NCI-H2196 treated with DMSO at 0.1 percent for 48 hours (cell line): ENCODE data around the gene TRPM3.

Experiments used
- DNase-seq: peaks from one replicate; lab custom pipeline; 2025; ENCODE audit not compliant: unreplicated experiment; lab: John Stamatoyannopoulos, UW

TRPM3 gene

GRCh38 chr9:70950270-70950669, 171.2 kb downstream of the TRPM3 start:
- no peak for DNase-seq

- DNase-seq: no peak
These were observed 172.2 kb downstream of the TRPM3 start for GRCh38 chr9:70949239-70949638.

GRCh38 chr9:70948744-70949143, 172.7 kb downstream of the TRPM3 start:
- DNase-seq: no peak

GRCh38 chr9:70947511-70947910, 173.9 kb downstream of the TRPM3 start:
- DNase-seq: no peak

- no peak for DNase-seq
These were observed 174.3 kb downstream of the TRPM3 start for GRCh38 chr9:70947086-70947485.

GRCh38 chr9:70945301-70945700, 176.1 kb downstream of the TRPM3 start:
- DNase-seq: no peak

- no peak for DNase-seq
These were observed 180.2 kb downstream of the TRPM3 start for GRCh38 chr9:70941191-70941590.

GRCh38 chr9:70940605-70941004, 180.8 kb downstream of the TRPM3 start:
- DNase-seq: no peak

- DNase-seq: no peak
These were observed 184.9 kb downstream of the TRPM3 start for GRCh38 chr9:70936536-70936935.

- DNase-seq: no peak
These were observed 185.6 kb downstream of the TRPM3 start for GRCh38 chr9:70935856-70936255.

GRCh38 chr9:70934642-70935041, 186.8 kb downstream of the TRPM3 start:
- no peak for DNase-seq

GRCh38 chr9:70933321-70933720, 188.1 kb downstream of the TRPM3 start:
- DNase-seq: no peak

GRCh38 chr9:70932097-70932496, 189.3 kb downstream of the TRPM3 start:
- DNase-seq: no peak

- no peak for DNase-seq
These were observed 193.9 kb downstream of the TRPM3 start for GRCh38 chr9:70927530-70927929.

GRCh38 chr9:70924895-70925547, 196.4 kb downstream of the TRPM3 start:
- DNase-seq: peak; percentile 17

- DNase-seq: no peak
These were observed 197.0 kb downstream of the TRPM3 start for GRCh38 chr9:70924380-70924779.

GRCh38 chr9:70923961-70924360, 197.5 kb downstream of the TRPM3 start:
- no peak for DNase-seq

GRCh38 chr9:70921136-70921535, 200.3 kb downstream of the TRPM3 start:
- no peak for DNase-seq

- DNase-seq: no peak
These were observed 204.1 kb downstream of the TRPM3 start for GRCh38 chr9:70917277-70917676.

- DNase-seq: no peak
These were observed 209.6 kb downstream of the TRPM3 start for GRCh38 chr9:70911791-70912190.

- no peak for DNase-seq
These were observed 210.8 kb downstream of the TRPM3 start for GRCh38 chr9:70910598-70910997.

- no peak for DNase-seq
These were observed 218.7 kb downstream of the TRPM3 start for GRCh38 chr9:70902692-70903131.

- DNase-seq: no peak
These were observed 219.2 kb downstream of the TRPM3 start for GRCh38 chr9:70902171-70902570.
